SH-SY5Y (cell line): Measurements from ENCODE around the gene SLC13A1.

Experiments
- GATA2 ChIP-seq: IDR thresholded peaks from 2 replicates; pipeline ENCODE4 v1.6.1; 2011; ENCODE audit warnings: mild to moderate bottlenecking, low read depth, low read length
- GATA3 ChIP-seq: IDR thresholded peaks from 2 replicates; pipeline ENCODE4 v1.6.1; 2011; ENCODE audit warnings: low read depth, mild to moderate bottlenecking, low read length, moderate library complexity

DNA sequence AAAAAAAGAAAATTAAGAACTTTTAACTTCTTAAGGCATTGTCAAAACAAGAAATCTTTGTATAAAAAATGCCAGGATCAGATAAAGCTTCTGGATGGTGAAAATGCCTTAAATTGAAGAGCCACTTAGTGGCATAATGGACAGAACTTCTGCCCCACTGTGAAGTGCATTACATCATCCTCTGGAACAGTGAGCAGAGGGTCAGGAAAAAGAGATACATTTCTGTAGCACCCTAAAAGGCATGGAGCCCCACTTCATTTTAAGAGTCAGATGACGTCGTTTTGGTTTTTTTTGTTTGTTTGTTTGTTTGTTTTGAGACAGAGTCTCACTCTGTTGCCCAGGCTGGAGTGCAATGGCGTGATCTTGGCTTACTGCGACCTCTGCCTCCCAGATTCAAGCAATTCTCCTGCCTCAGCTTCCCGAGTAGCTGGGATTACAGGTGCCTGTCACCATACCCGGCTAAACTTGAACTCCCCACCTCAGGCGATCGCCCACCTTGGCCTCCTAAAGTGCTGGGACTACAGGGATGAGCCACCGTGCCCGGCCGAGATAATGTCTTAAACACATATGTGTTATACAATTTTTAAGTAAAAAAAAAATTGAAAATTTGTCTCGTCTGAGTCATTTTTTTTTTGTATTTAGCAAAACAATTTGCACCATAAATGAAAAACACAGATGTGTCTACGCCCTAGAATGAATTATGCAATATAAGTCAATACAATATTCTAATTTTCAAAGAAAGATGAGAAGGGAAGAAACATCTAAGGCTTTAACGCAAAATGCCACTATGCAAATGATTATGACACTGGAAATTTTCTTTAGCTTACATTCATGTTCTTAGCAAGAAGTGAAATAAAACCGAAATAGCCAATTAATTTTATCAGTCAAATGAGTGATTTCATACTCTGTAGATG, 29.2 kb downstream of the SLC13A1 start:
- TF ChIP-seq GATA2 (no peak), GATA3 (no peak)
